GM15510 (cell line): ENCODE measurements around the gene PCDHGB6.
"Not testable (repeated sequence)": the region's sequence is repeated elsewhere in the genome, so short reads cannot be mapped to it uniquely, and the experiment has no call there.

Experiments
- POLR2A ChIP-seq: IDR thresholded peaks from 3 replicates; pipeline ENCODE4 v1.6.1; 2011; ENCODE audit warnings: borderline replicate concordance; ENCODE audit not compliant: insufficient read length; ENCODE audit errors: extremely low read depth

The PCDHGB6 gene

DNA sequence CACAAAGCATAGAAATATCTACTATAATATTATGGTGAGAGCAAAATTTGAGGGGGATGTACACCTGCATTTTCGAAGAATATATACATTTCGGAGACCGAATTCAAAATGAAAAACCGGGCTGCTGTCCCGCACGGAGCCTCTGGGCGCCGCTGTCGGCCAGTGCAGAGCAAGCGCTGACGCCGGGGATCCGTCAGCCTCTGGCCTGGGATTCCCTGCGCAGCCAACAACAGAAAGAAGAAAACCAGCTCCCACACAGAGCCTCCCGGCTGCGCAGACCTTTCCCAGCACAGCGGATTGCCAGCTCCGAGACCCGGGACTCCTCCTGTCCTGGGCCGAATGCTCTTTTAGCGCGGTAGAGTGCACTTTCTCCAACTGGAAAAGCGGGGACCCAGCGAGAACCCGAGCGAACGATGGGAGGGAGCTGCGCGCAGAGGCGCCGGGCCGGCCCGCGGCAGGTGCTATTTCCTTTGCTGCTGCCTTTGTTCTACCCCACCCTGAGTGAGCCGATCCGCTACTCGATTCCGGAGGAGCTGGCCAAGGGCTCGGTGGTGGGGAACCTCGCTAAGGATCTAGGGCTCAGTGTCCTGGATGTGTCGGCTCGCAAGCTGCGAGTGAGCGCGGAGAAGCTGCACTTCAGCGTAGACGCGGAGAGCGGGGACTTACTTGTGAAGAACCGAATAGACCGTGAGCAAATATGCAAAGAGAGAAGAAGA, at the start of gene PCDHGB6:
Gene PCDHGB6 (plus strand): TSS at position 232 of the 716 bp plus-strand sequence. CDS start 182 bp downstream, at position 414.
- TF ChIP-seq POLR2A: not testable (repeated sequence)

- TF ChIP-seq POLR2A: no peak
These were observed 47.9 kb upstream of the PCDHGB6 start, which contains the start of gene PCDHGB2 for GRCh38 chr5:141359790-141360426. TSS of gene PCDHGB2 (plus strand) at chr5:141359994. CDS start at chr5:141360136, 142 bp downstream.

- TF ChIP-seq POLR2A: no peak
These were observed 47.1 kb upstream of the PCDHGB6 start for GRCh38 chr5:141360685-141361084.

DNA sequence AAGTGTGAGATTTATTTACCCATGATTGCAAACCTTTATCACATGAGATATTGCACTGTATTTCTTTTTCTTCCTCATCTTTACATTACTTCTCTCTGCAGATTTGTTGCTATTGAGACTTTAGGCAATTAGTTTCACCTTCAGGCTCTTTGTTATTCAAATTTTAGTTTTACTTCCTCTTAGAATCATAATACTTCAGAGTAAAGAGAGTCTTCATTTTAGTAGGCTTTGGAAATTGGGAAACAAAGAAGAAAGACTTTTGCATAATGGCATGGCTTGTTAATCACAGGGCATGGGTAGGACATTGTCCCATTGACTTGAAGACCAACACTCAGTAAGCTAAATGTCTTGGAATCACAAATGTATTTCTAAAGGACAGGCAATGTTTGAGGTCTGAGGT, 45.1 kb upstream of the PCDHGB6 start:
- TF ChIP-seq POLR2A: no peak

GRCh38 chr5:141363952-141364660, 43.7 kb upstream of the PCDHGB6 start, which contains the start of gene PCDHGA5:
TSS of gene PCDHGA5 (plus strand) at chr5:141364162. CDS start at chr5:141364331, 169 bp downstream.
- TF ChIP-seq POLR2A: no peak

DNA sequence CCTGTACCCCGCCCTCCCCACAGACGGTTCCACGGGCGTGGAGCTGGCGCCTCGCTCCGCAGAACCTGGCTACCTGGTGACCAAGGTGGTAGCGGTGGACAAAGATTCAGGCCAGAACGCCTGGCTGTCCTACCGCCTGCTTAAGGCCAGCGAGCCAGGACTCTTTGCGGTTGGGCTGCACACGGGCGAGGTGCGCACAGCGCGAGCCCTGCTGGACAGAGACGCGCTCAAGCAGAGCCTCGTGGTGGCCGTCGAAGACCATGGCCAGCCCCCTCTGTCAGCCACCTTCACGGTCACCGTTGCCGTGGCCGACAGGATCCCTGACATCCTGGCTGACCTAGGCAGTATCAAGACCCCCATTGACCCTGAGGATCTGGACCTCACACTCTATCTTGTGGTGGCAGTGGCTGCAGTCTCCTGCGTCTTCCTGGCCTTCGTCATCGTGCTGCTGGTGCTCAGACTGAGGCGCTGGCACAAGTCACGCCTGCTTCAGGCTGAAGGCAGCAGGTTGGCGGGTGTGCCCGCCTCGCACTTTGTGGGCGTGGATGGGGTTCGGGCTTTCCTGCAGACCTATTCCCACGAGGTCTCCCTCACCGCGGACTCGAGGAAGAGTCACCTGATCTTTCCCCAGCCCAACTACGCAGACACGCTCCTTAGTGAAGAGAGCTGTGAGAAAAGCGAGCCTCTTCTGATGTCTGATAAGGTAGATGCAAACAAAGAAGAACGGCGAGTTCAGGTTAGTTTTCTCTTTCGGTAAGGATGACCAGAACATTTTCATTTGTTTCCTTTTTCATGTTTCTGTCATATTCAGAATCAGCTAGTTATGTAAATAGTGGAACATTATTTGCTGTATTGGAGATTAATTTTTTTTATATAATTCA, 41.6 kb upstream of the PCDHGB6 start:
- TF ChIP-seq POLR2A: no peak

GRCh38 chr5:141369994-141370848, 37.6 kb upstream of the PCDHGB6 start, which contains the start of gene PCDHGB3:
TSS of gene PCDHGB3 (plus strand) at chr5:141370242. CDS start at chr5:141370395, 153 bp downstream.
- TF ChIP-seq POLR2A: no peak

- no peak for TF ChIP-seq POLR2A
These were observed 36.0 kb upstream of the PCDHGB6 start for GRCh38 chr5:141371572-141372475.

- TF ChIP-seq POLR2A: no peak
These were observed 34.0 kb upstream of the PCDHGB6 start, which contains the start of gene PCDHGA6 for GRCh38 chr5:141373673-141374317. TSS of gene PCDHGA6 (plus strand) at chr5:141373891. CDS start at chr5:141374084, 193 bp downstream.

DNA sequence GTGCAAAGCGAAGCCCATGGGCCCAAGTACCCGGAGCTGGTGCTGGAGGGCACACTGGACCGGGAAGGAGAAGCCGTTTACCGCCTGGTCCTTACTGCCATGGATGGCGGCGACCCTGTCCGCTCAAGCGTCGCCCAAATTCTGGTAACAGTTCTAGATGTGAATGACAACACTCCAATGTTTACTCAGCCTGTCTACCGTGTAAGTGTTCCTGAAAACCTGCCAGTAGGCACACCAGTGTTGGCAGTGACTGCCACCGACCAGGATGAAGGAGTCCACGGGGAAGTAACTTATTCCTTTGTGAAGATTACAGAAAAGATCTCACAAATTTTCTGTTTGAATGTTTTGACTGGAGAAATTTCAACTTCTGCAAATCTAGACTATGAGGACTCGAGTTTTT, 33.2 kb upstream of the PCDHGB6 start:
- no peak for TF ChIP-seq POLR2A

DNA sequence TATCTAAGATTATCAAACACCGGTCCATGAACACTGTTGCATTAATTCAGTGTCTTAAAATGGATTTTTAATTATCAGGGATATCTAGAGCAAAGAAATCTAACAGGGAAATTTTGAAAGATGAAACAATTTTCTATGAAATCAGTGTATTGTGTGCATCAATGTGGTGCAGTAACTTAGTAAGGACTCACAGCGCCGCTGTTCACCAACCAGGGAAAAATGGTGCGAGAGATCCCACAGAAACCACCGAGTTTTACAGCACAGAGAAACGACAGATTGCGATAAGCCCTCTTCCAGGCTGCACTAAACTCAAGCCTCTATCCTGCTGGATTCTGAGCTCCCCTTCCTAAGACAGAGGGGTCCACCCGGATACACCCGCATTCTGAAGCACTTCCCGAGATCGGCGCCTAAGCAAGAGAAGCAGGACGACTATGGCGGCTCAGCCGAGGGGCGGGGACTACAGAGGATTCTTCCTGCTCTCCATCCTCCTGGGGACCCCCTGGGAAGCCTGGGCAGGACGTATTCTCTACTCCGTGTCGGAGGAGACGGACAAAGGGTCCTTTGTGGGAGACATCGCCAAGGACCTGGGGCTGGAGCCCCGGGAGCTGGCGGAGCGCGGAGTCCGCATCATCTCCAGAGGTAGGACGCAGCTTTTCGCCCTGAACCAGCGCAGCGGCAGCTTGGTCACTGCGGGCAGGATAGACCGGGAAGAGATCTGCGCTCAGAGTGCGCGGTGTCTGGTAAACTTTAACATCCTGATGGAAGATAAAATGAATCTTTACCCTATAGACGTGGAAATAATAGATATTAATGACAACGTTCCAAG, 25.1 kb upstream of the PCDHGB6 start, which contains the start of gene PCDHGA7:
Gene PCDHGA7 (plus strand): TSS at position 274 of the 826 bp plus-strand sequence. CDS start 158 bp downstream, at position 432.
- TF ChIP-seq POLR2A: no peak

GRCh38 chr5:141383345-141383744, 24.5 kb upstream of the PCDHGB6 start:
- TF ChIP-seq POLR2A: no peak
